Measurements from ENCODE around the gene RRH. TPM values are rescaled to one million over a fixed set of nuclear protein-coding genes. Genes with fewer than 3 reads are reported as not detected.

RRH gene
- total and polyA plus RNA-seq, 11 donors = 0.06 to 0.21 TPM; not detected in 9

DNA sequence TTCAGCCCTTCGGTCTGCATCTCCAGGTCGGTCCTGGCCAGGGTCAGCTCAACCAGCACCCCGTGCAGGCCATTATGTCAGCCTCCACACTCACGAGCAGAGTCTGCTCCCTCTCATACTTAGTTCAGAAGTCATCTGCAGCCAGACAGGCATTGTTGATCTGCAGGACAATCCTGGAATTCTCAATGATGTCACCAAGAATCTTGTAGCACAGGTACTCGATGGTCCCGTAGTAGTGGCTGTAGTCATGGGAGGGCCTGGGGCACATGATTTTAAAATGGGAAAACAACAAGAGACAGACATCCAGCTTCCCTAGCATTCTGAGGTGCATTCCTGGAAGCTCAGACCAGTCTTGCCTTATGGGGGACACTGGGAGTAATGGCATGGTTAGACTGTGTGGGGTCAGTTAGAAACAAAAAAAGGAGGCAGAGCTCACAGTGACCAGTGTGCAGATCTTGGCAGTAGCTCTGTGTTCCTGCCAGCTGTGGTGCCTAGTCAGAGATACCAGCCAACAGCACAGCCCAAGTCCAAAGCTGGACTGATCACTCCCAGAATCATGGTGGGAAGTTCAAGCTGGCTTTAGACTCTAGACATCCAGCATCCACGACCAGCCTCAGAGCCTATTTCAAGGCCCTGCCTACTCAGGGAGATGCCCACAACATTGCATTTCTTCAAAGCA lies 52.0 kb downstream of the RRH start:
- Histone ChIP-seq H3K27me3 (no peaks in the 10 kb centered on the region), H3K27ac (no peak overlapping the region), H3K4me3 (no peak overlapping the region), H3K4me1 (no peaks in the 10 kb centered on the region), H3K36me3 (no peaks in the 10 kb centered on the region), H3K9me3 (no peaks in the 10 kb centered on the region)
- intact Hi-C loops (cut with DNase I) = no loop called here
- 86 to 96% (median 92%) methylated on average over 6 to 7 of the region's 7 CpGs for WGBS, 4 donors
- no peak for ATAC-seq
- no peak for DNase-seq
- TF ChIP-seq, protein P1, sequence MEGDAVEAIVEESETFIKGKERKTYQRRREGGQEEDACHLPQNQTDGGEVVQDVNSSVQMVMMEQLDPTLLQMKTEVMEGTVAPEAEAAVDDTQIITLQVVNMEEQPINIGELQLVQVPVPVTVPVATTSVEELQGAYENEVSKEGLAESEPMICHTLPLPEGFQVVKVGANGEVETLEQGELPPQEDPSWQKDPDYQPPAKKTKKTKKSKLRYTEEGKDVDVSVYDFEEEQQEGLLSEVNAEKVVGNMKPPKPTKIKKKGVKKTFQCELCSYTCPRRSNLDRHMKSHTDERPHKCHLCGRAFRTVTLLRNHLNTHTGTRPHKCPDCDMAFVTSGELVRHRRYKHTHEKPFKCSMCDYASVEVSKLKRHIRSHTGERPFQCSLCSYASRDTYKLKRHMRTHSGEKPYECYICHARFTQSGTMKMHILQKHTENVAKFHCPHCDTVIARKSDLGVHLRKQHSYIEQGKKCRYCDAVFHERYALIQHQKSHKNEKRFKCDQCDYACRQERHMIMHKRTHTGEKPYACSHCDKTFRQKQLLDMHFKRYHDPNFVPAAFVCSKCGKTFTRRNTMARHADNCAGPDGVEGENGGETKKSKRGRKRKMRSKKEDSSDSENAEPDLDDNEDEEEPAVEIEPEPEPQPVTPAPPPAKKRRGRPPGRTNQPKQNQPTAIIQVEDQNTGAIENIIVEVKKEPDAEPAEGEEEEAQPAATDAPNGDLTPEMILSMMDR (IDR thresholded peaks at IDR 0.05) = no peak
- no peak for TF ChIP-seq POLR2A (IDR thresholded peaks at IDR 0.05)

DNA sequence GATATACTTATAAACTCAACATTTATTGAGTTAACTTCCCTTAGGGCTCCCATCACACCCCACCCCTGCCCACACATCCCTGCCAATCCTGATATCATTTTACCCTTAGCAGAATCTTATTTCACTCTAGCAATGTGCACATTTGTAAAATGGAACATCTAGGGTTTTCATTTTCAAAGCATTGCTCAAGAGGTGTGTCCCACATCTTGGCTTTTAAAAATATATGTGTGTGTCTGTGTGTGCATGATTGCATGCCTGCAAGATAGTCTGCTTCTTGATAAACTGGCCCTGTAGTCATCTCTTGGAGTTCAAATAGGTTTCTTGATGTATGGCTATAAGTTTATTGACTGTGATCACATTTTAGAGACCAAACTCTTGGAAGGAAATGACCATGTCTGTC lies 58.5 kb downstream of the RRH start:
- no peaks in the 10 kb centered on the region for H3K36me3 ChIP-seq
- H3K27me3 ChIP-seq = no peaks in the 10 kb centered on the region
- TF ChIP-seq POLR2A (IDR thresholded peaks at IDR 0.05) = no peak
- TF ChIP-seq, protein P1 (IDR thresholded peaks at IDR 0.05) = no peak
- DNase-seq (no peak), ATAC-seq (no peak)
- H3K9me3 ChIP-seq = no peaks in the 10 kb centered on the region
- no peak overlapping the region for H3K4me3 ChIP-seq
- H3K4me1 ChIP-seq = no peaks in the 10 kb centered on the region
- H3K27ac ChIP-seq = no peak overlapping the region
- intact Hi-C loops (cut with DNase I) = no loop called here

DNA sequence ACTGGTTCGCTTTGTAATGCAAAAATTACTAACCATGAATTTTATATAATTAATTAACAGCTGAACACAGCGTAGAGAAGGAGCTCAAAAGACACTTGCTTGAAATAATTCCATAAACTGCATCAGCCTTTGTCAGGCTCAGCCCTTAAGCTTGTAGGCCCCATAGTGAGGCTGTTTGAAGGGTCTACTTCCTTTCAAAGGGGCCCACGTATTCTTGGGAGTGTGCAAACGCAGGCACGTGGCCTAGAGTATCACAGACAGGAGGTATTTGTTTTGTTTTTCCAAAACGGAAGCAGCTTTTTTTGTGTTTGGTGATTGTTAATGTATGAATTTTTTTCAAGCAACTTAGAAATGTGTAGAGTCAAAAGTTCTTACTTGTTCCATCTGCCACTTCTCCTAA lies 59.3 kb downstream of the RRH start:
- H3K4me1 ChIP-seq = no peaks in the 10 kb centered on the region
- H3K9me3 ChIP-seq = no peaks in the 10 kb centered on the region
- H3K4me3 ChIP-seq = no peak overlapping the region
- no peaks in the 10 kb centered on the region for H3K36me3 ChIP-seq
- H3K27me3 ChIP-seq = no peaks in the 10 kb centered on the region
- intact Hi-C loops (cut with DNase I) = no loop called here
- no peak overlapping the region for H3K27ac ChIP-seq
- TF ChIP-seq, protein P1 (IDR thresholded peaks at IDR 0.05) = no peak
- no peak for TF ChIP-seq POLR2A (IDR thresholded peaks at IDR 0.05)
- ATAC-seq = no peak
- no peak for DNase-seq
- WGBS, 4 donors = 56 to 63% (median 61%) methylated on average over 6 of the region's 6 CpGs

DNA sequence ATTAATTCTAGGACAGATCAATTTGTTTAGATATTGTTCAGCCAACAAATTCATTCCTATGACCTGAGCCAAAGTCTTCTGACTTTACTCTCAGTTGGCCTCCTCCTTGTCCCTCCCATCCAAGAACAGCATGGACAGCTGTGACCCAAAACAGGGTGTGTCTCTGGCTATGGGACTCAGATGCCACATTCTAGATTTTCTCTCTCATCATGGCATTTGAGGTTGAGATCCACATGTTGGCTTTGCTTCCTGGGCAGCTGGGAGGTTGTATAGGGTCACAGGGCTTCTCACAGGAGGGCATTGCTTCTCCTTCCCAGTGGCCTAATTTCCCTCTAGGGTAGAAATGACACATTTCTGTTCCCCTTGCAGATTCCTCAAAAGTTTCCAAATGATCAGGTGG lies 62.3 kb downstream of the RRH start:
- Histone ChIP-seq H3K27me3 (no peaks in the 10 kb centered on the region), H3K4me1 (no peaks in the 10 kb centered on the region), H3K9me3 (peaks cover 0 to 2% (median 0%) of the 10 kb centered on the region in 12 donors), H3K4me3 (no peak overlapping the region), H3K36me3 (no peaks in the 10 kb centered on the region), H3K27ac (no peak overlapping the region)
- intact Hi-C loops (cut with DNase I) = no loop called here
- DNase-seq (no peak), ATAC-seq (no peak)
- TF ChIP-seq POLR2A (IDR thresholded peaks at IDR 0.05) = no peak
- TF ChIP-seq, protein P1 (IDR thresholded peaks at IDR 0.05) = no peak

Other genes with a start within 250 kb of the RRH start
- 10 to 100 TPM in 1 of 9 donors, 1 to 10 TPM in 8; 3.5 to 16.4 (median 6.5) TPM for gene CASP6, start 124.5 kb upstream of the RRH start, total RNA-seq
- gene CASP6, start 124.5 kb upstream of the RRH start, polyA plus RNA-seq = 1 to 10 TPM; 4.4 to 5.7 TPM
- gene PLA2G12A, start 97.9 kb upstream of the RRH start, total RNA-seq = 10 to 100 TPM; 32.6 to 68.5 (median 58.5) TPM
- 10 to 100 TPM; 15.7 to 22.5 TPM for gene PLA2G12A, start 97.9 kb upstream of the RRH start, polyA plus RNA-seq
- 10 to 100 TPM in 3 of 9 donors, 1 to 10 TPM in 6; 6.2 to 52.0 (median 9.0) TPM for gene CFI, start 26.0 kb upstream of the RRH start, total RNA-seq
- gene CFI, start 26.0 kb upstream of the RRH start, polyA plus RNA-seq = 10 to 100 TPM in 1 of 2 donors, 1 to 10 TPM in 1; 6.3 to 11.2 TPM
- 10 to 100 TPM in 2 of 9 donors, 1 to 10 TPM in 7; 3.2 to 10.9 (median 8.5) TPM for gene GAR1, start 12.2 kb upstream of the RRH start, total RNA-seq
- 10 to 100 TPM; 13.1 to 22.3 TPM for gene GAR1, start 12.2 kb upstream of the RRH start, polyA plus RNA-seq
- not detected for gene LRIT3, start 20.1 kb downstream of the RRH start, total RNA-seq
- gene LRIT3, start 20.1 kb downstream of the RRH start, polyA plus RNA-seq = under 1 TPM in 1 of 2 donors, not detected in 1; 0.08 TPM
- 10 to 100 TPM in 4 of 9 donors, 1 to 10 TPM in 5; 5.4 to 15.0 (median 9.7) TPM for gene EGF, start 84.9 kb downstream of the RRH start, total RNA-seq
- 1 to 10 TPM; 1.3 to 3.7 TPM for gene EGF, start 84.9 kb downstream of the RRH start, polyA plus RNA-seq